OCI-LY7 (cell line): ENCODE measurements around the gene TLE4.

ENCODE experiments used
- EZH2phosphoT487 ChIP-seq: fragments of 200-600 bp; sonication (generic); IDR thresholded peaks from 2 replicates; pipeline ENCODE4 v1.6.1; 2018; ENCODE audit warnings: low read depth, borderline replicate concordance, mild to moderate bottlenecking, mixed run types, antibody characterized with exemption, low read length, moderate library complexity, mixed read lengths
- TF ChIP-seq, protein P1 (sequence below): fragments of 200-600 bp; sonication (generic); conservative IDR thresholded peaks from 2 replicates; pipeline ENCODE4 v1.5.1; 2014; ENCODE audit warnings: mild to moderate bottlenecking, antibody characterized with exemption, low read length, moderate library complexity, mixed read lengths

DNA sequence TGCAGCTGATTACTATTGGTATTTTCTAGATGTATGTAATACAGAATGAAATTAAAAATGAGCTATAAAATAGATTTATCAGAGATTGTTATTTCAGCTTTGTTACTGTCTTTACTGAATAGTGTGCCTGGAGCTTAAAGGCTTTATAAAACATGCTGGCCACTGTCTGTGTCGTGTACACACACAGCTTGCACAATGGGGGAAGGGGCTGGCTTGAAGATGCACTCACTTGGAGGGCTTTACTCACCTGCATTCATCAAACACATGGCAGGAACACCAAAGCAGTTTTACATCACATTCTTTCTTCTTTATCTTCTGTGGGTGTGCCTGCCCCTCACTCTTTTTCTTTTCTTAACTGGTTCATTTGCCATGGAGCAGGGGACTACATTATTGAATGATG, 60.9 kb downstream of the TLE4 start:
- TF ChIP-seq, protein P1, sequence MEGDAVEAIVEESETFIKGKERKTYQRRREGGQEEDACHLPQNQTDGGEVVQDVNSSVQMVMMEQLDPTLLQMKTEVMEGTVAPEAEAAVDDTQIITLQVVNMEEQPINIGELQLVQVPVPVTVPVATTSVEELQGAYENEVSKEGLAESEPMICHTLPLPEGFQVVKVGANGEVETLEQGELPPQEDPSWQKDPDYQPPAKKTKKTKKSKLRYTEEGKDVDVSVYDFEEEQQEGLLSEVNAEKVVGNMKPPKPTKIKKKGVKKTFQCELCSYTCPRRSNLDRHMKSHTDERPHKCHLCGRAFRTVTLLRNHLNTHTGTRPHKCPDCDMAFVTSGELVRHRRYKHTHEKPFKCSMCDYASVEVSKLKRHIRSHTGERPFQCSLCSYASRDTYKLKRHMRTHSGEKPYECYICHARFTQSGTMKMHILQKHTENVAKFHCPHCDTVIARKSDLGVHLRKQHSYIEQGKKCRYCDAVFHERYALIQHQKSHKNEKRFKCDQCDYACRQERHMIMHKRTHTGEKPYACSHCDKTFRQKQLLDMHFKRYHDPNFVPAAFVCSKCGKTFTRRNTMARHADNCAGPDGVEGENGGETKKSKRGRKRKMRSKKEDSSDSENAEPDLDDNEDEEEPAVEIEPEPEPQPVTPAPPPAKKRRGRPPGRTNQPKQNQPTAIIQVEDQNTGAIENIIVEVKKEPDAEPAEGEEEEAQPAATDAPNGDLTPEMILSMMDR: no peak
- no peak for TF ChIP-seq EZH2phosphoT487
